K562 (cell line): ENCODE measurements around the gene SLAIN1. TPM values are rescaled to one million over a fixed set of nuclear protein-coding genes. Genes with fewer than 3 reads are reported as not detected.

ENCODE experiments used
- ATAC-seq: fragments of 200-7000 bp; cut with Tn5 transposase; 3 replicates; pipeline ENCODE4 v1.9.1; 2020; ENCODE audit warnings: moderate library complexity
- BruUV-seq: library from RNA; stranded (reverse); fragments of 400-500 nt; replicated peaks from 2 replicates; lab custom pipeline; 2021; lab: Mats Ljungman, UMichigan
- CTCF ChIA-PET: fragments of 300-600 bp; formaldehyde crosslinking; extraction: SDS; loops from one replicate; lab custom pipeline; 2021; ENCODE audit warnings: low intra/inter-chr PET ratio; lab: Yijun Ruan, JAX
- POLR2A ChIA-PET: fragments of 300-600, 350-650 bp; sonication (Branson Sonifier 250); formaldehyde crosslinking; extraction: SDS; loops from one replicate; lab custom pipeline; 2021; ENCODE audit warnings: antibody characterized with exemption, inconsistent platforms; lab: Yijun Ruan, JAX
- DNase-seq, 4 experiments: peaks; one replicate each; pipeline versions ENCODE4 v3.0.0 to v3.0.0-alpha.2; 2011 to 2018; ENCODE audit warnings: low spot score in 3 of 4, mixed read lengths in 3 of 4; ENCODE audit errors: extremely low read depth in 1 of 4
- FAIRE-seq: peaks from 2 replicates; lab custom pipeline; 2011; peaks lifted over from hg19 to GRCh38; lab: Jason Lieb, UNC
- H2AFZ ChIP-seq: 2 replicates; pipeline ENCODE4 v1.6.0; 2011; ENCODE audit warnings: low read depth, low read length, control low read depth, inconsistent platforms
- H3K27ac ChIP-seq: fragments of 200-600 bp; 3 replicates; pipeline ENCODE4 v1.8.0; 2011; ENCODE audit warnings: low read depth, mild to moderate bottlenecking, control low read depth, inconsistent platforms, low read length, moderate library complexity, mixed read lengths; ENCODE audit errors: extremely low read depth
- H3K27me3 ChIP-seq, 2 experiments: fragments of 300-600 bp in 1 of 2; 2 replicates in 1 of 2; 3 replicates in 1 of 2; pipeline versions ENCODE4 v1.6.0 to v1.8.0; 2011; ENCODE audit warnings: inconsistent platforms in 2 of 2, low read length in 2 of 2, mild to moderate bottlenecking in 1 of 2, mixed read lengths in 1 of 2, moderate library complexity in 1 of 2; ENCODE audit not compliant: control insufficient read depth in 2 of 2, insufficient read depth in 2 of 2
- H3K36me3 ChIP-seq: fragments of 300-600 bp; 3 replicates; pipeline ENCODE4 v1.8.0; 2011; ENCODE audit warnings: mild to moderate bottlenecking, low read length, inconsistent platforms; ENCODE audit not compliant: control insufficient read depth, insufficient read depth
- H3K4me1 ChIP-seq, 2 experiments: fragments of 200-600 bp in 1 of 2; replicated peaks in 1 of 2; 2 replicates in 1 of 2; 3 replicates in 1 of 2; pipeline versions ENCODE4 v1.5.1 to v1.8.0; 2011; ENCODE audit warnings: inconsistent platforms in 2 of 2, low read length in 2 of 2, mild to moderate bottlenecking in 1 of 2, mixed read lengths in 1 of 2, moderate library complexity in 1 of 2; ENCODE audit not compliant: control insufficient read depth in 2 of 2, insufficient read depth in 2 of 2
- H3K4me2 ChIP-seq: 2 replicates; pipeline ENCODE4 v1.6.1; 2011; ENCODE audit warnings: low read length, control low read depth, inconsistent platforms, mixed read lengths; ENCODE audit not compliant: insufficient read depth
- H3K4me3 ChIP-seq: fragments of 200-600 bp; sonication (generic), shearing (Covaris generic); 2 replicates; pipeline ENCODE4 v1.5.1; 2016; ENCODE audit warnings: control low read depth, inconsistent platforms
- H3K79me2 ChIP-seq: fragments of 200-600 bp; 3 replicates; pipeline ENCODE4 v1.8.0; 2011; ENCODE audit warnings: low read length, inconsistent platforms; ENCODE audit not compliant: control insufficient read depth, insufficient read depth
- H3K9ac ChIP-seq, 2 experiments: 2 replicates each; pipeline versions ENCODE4 v1.6.0 to v1.6.1; 2011; ENCODE audit warnings: low read depth in 2 of 2, low read length in 2 of 2, control low read depth in 1 of 2, inconsistent platforms in 1 of 2, mild to moderate bottlenecking in 1 of 2, mixed read lengths in 1 of 2; ENCODE audit not compliant: insufficient read depth in 1 of 2
- H3K9me1 ChIP-seq: one replicate; pipeline ENCODE4 v1.6.0; 2011; ENCODE audit warnings: inconsistent platforms, mild to moderate bottlenecking, low read length, moderate library complexity; ENCODE audit not compliant: control insufficient read depth, insufficient read depth
- H3K9me3 ChIP-seq: replicated peaks from 2 replicates; pipeline ENCODE4 v1.5.1; 2011; ENCODE audit warnings: low read depth, low read length, inconsistent platforms; ENCODE audit not compliant: control insufficient read depth, insufficient read depth
- H4K20me1 ChIP-seq: replicated peaks from 2 replicates; pipeline ENCODE4 v1.6.1; 2011; ENCODE audit warnings: low read length, inconsistent platforms, mixed read lengths; ENCODE audit not compliant: control insufficient read depth, insufficient read depth
- COPS2 ChIP-seq: fragments of 450-650 bp; conservative IDR thresholded peaks from 2 replicates; pipeline ENCODE4 v1.6.1; 2016; ENCODE audit warnings: mild to moderate bottlenecking, moderate library complexity
- EZH2 ChIP-seq: IDR thresholded peaks from 2 replicates; pipeline ENCODE4 v1.6.1; 2012; ENCODE audit warnings: low read depth, mild to moderate bottlenecking, inconsistent platforms, low read length, borderline replicate concordance
- KDM4B ChIP-seq, 2 experiments: fragments of 450-650 bp in 1 of 2; sonication (generic) in 1 of 2; IDR thresholded peaks; 2 replicates each; pipeline ENCODE4 v1.6.1; 2016 to 2017; ENCODE audit warnings: borderline replicate concordance in 2 of 2, antibody characterized with exemption in 1 of 2, low read depth in 1 of 2, mild to moderate bottlenecking in 1 of 2
- PCBP1 ChIP-seq: fragments of 200-400 bp; formaldehyde crosslinking; IDR thresholded peaks from 2 replicates; pipeline ENCODE4 v1.6.1; 2018; ENCODE audit warnings: mild to moderate bottlenecking, low read depth, low read length; ENCODE audit not compliant: poor library complexity, severe bottlenecking
- POLR2A ChIP-seq: fragments of 450-650 bp; conservative IDR thresholded peaks from 2 replicates; pipeline ENCODE4 v1.6.1; 2016
- RFX5 ChIP-seq: IDR thresholded peaks from 2 replicates; pipeline ENCODE4 v1.6.1; 2011; ENCODE audit warnings: low read depth, mild to moderate bottlenecking, improper control_type of control experiment, low read length
- ZBTB1 ChIP-seq: sonication (generic); formaldehyde crosslinking; IDR thresholded peaks from 2 replicates; pipeline ENCODE4 v1.8.1; 2023; ENCODE audit warnings: missing genetic modification reagents, low read depth, mild to moderate bottlenecking, borderline replicate concordance
- ZNF239 ChIP-seq: fragments of 250-450 bp; sonication (Bioruptor Pico); IDR thresholded peaks from 2 replicates; pipeline ENCODE4 v1.4.0; 2020; ENCODE audit warnings: mild to moderate bottlenecking
- ZNF764 ChIP-seq: fragments of 250-450 bp; sonication (Bioruptor Pico); IDR thresholded peaks from 2 replicates; pipeline ENCODE4 v1.4.0; 2020; ENCODE audit warnings: low read depth, mild to moderate bottlenecking, moderate library complexity
- WGBS: fragments of 100-300 bp; shearing (Covaris generic); methylation state at CpG from one replicate; pipeline ENCODE4 v1.1.6; 2016; ENCODE audit warnings: low coverage, mixed read lengths; ENCODE audit not compliant: insufficient coverage; ENCODE audit errors: missing lambda C conversion rate; 5-methylcytosine and 5-hydroxymethylcytosine counted together
- in situ Hi-C: fragments of 300-500 bp; cut with MboI; formaldehyde crosslinking; loops from 4 replicates; pipeline ENCODE4 v1.15.0; 2018; ENCODE audit warnings: inconsistent platforms, mixed read lengths
- intact Hi-C: fragments of 100-400 bp; cut with micrococcal nuclease; formaldehyde crosslinking; loops from 2 replicates; pipeline ENCODE4 v1.14.2; 2022
- polyA plus RNA-seq, 8 experiments: library from polyadenylated mRNA; depleted of rRNA in 4 of 8; stranded (reverse) in 5 of 8; unstranded in 3 of 8; fragments of >200 nt; fragmentation: Nextera tagmentation in 2 of 8; fragmentation: Illumina TruSeq in 1 of 8; extraction: Ambion mirVana in 2 of 8; extraction: Trizol in 1 of 8; gene quantifications; 2 replicates each; pipeline versions ENCODE4 v1.2.1 to v1.2.3, GENCODE V29; 2011 to 2014; ENCODE audit warnings: inconsistent platforms in 1 of 8, missing spikeins in 1 of 8
- total RNA-seq, 7 experiments: library from RNA; depleted of rRNA in 6 of 7; stranded (reverse); fragments of >200 nt in 6 of 7; fragmentation: Illumina TruSeq in 2 of 7; extraction: Trizol in 2 of 7; gene quantifications; 2 replicates each; pipeline versions ENCODE4 v1.2.1 to v1.2.3, GENCODE V29; 2011 to 2021; ENCODE audit warnings: low replicate concordance in 1 of 7
- TF ChIP-seq, protein P1 (sequence below): fragments of 250-450 bp; sonication (Bioruptor Pico); IDR thresholded peaks from 2 replicates; pipeline ENCODE4 v1.8.0; 2022; ENCODE audit warnings: inconsistent platforms, mild to moderate bottlenecking, moderate library complexity, borderline replicate concordance
- TF ChIP-seq, protein P2 (sequence below), 2 experiments: fragments of 200-800 bp in 1 of 2; sonication (Bioruptor generic) in 1 of 2; sonication (generic) in 1 of 2; formaldehyde crosslinking in 1 of 2; IDR thresholded peaks in 1 of 2; conservative IDR thresholded peaks in 1 of 2; 2 replicates each; pipeline versions ENCODE4 v1.5.0 to v1.6.1; 2016 to 2020; ENCODE audit warnings: missing compliant biosample characterization in 1 of 2, missing genetic modification characterization in 1 of 2, missing genetic modification reagents in 1 of 2
- TF ChIP-seq, protein P3 (sequence below): fragments of 450-650 bp; IDR thresholded peaks from 2 replicates; pipeline ENCODE4 v1.6.1; 2016; ENCODE audit warnings: low read depth

Gene SLAIN1
- total and polyA plus RNA-seq, 9 of the 15 experiments (the other 6 are each of a cell fraction or from before 2014, with no cell fraction given): 0.07 to 0.40 (median 0.10) TPM; not detected in 3

DNA sequence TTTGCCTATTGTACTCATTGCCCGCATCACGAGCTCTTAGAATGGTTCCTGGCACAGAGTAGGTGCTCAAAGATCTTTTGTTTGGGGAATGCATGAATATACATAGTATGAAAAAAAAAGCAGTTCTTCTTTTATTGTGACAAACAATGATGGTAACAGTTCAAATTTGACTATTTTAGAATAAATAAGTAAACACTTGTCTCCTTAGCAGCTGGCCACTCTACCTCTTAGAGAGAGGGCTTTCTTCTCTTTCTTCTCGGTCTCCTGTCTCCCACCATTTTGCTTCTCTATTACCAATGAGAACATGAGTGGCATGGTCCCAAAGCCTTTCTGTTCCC, 639 bp upstream of the SLAIN1 start:
- intact Hi-C loops: no loop called here
- 77% methylated on average over 3 of the region's 3 CpGs for WGBS
- POLR2A ChIA-PET: no interaction called here
- H4K20me1 ChIP-seq: no peaks in the 10 kb centered on the region
- H3K4me1 ChIP-seq: peaks cover 0 to 14% of the 10 kb centered on the region in 2 experiments; a peak in 2 of 5 replicates
- ATAC-seq: no peak; the same call in 2 of the 3 replicates
- no peaks in the 10 kb centered on the region for H3K36me3 ChIP-seq
- no peak overlapping the region for H3K9ac ChIP-seq
- H3K9me1 ChIP-seq: no peaks in the 10 kb centered on the region
- no peaks in the 10 kb centered on the region for H3K9me3 ChIP-seq
- no peaks in the 10 kb centered on the region for H3K27me3 ChIP-seq
- no TSS peak for BruUV-seq
- H3K27ac ChIP-seq: no peak overlapping the region
- H3K79me2 ChIP-seq: no peaks in the 10 kb centered on the region
- no peak for DNase-seq
- in situ Hi-C loops: no loop called here
- no peak overlapping the region; the same call in 1 of the 2 replicates for H2AFZ ChIP-seq
- FAIRE-seq: no peak
- H3K4me3 ChIP-seq: no peak overlapping the region
- peak overlapping the region; percentile 41; the same call in 1 of the 2 replicates for H3K4me2 ChIP-seq
- CTCF ChIA-PET: no interaction called here
- TF ChIP-seq, protein P1, sequence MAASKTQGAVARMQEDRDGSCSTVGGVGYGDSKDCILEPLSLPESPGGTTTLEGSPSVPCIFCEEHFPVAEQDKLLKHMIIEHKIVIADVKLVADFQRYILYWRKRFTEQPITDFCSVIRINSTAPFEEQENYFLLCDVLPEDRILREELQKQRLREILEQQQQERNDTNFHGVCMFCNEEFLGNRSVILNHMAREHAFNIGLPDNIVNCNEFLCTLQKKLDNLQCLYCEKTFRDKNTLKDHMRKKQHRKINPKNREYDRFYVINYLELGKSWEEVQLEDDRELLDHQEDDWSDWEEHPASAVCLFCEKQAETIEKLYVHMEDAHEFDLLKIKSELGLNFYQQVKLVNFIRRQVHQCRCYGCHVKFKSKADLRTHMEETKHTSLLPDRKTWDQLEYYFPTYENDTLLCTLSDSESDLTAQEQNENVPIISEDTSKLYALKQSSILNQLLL (CRISPR knock-in tag): no peak
- TF ChIP-seq POLR2A (no peak), ZNF764 (no peak), PCBP1 (no peak), KDM4B (IDR thresholded peaks at IDR 0.05; ENCODE audit: borderline replicate concordance in 2 of 2, low read depth in 1 of 2) (no peak), EZH2 (no peak), ZNF239 (no peak), ZBTB1 (no peak), COPS2 (no peak), RFX5 (no peak)
- TF ChIP-seq, protein P2, sequence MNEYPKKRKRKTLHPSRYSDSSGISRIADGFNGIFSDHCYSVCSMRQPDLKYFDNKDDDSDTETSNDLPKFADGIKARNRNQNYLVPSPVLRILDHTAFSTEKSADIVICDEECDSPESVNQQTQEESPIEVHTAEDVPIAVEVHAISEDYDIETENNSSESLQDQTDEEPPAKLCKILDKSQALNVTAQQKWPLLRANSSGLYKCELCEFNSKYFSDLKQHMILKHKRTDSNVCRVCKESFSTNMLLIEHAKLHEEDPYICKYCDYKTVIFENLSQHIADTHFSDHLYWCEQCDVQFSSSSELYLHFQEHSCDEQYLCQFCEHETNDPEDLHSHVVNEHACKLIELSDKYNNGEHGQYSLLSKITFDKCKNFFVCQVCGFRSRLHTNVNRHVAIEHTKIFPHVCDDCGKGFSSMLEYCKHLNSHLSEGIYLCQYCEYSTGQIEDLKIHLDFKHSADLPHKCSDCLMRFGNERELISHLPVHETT (CRISPR knock-in tag; conservative IDR thresholded peaks at IDR 0.05 in 1 of 2, IDR thresholded peaks at IDR 0.05 in 1 of 2): no peak
- TF ChIP-seq, protein P3, sequence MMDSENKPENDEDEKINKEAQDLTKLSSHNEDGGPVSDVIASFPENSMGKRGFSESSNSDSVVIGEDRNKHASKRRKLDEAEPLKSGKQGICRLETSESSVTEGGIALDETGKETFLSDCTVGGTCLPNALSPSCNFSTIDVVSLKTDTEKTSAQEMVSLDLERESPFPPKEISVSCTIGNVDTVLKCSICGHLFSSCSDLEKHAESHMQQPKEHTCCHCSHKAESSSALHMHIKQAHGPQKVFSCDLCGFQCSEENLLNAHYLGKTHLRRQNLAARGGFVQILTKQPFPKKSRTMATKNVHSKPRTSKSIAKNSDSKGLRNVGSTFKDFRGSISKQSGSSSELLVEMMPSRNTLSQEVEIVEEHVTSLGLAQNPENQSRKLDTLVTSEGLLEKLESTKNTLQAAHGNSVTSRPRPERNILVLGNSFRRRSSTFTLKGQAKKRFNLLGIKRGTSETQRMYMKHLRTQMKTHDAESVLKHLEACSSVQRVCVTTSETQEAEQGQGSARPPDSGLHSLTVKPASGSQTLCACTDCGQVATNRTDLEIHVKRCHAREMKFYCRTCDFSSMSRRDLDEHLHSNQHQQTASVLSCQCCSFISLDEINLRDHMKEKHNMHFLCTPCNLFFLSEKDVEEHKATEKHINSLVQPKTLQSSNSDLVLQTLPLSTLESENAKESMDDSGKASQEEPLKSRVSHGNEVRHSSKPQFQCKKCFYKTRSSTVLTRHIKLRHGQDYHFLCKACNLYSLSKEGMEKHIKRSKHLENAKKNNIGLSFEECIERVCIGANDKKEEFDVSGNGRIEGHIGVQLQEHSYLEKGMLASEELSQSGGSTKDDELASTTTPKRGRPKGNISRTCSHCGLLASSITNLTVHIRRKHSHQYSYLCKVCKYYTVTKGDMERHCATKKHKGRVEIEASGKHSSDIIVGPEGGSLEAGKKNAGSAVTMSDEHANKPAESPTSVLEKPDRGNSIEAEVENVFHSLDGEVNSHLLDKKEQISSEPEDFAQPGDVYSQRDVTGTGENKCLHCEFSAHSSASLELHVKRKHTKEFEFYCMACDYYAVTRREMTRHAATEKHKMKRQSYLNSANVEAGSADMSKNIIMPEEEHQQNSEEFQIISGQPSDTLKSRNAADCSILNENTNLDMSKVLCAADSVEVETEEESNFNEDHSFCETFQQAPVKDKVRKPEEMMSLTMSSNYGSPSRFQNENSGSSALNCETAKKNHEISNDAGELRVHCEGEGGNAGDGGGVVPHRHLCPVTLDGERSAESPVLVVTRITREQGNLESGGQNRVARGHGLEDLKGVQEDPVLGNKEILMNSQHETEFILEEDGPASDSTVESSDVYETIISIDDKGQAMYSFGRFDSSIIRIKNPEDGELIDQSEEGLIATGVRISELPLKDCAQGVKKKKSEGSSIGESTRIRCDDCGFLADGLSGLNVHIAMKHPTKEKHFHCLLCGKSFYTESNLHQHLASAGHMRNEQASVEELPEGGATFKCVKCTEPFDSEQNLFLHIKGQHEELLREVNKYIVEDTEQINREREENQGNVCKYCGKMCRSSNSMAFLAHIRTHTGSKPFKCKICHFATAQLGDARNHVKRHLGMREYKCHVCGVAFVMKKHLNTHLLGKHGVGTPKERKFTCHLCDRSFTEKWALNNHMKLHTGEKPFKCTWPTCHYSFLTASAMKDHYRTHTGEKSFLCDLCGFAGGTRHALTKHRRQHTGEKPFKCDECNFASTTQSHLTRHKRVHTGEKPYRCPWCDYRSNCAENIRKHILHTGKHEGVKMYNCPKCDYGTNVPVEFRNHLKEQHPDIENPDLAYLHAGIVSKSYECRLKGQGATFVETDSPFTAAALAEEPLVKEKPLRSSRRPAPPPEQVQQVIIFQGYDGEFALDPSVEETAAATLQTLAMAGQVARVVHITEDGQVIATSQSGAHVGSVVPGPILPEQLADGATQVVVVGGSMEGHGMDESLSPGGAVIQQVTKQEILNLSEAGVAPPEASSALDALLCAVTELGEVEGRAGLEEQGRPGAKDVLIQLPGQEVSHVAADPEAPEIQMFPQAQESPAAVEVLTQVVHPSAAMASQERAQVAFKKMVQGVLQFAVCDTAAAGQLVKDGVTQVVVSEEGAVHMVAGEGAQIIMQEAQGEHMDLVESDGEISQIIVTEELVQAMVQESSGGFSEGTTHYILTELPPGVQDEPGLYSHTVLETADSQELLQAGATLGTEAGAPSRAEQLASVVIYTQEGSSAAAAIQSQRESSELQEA: no peak
